ENCODE measurements around the gene SNAPC4.
A peak's percentile ranks its signal among the peaks of the same experiment; 100 is the strongest.
"Not testable (repeated sequence)": the region's sequence is repeated elsewhere in the genome, so short reads cannot be mapped to it uniquely, and the experiment has no call there.

Gene SNAPC4

GRCh38 chr9:136429075-136429628 lies 29.2 kb upstream of the SNAPC4 start:
- TF ChIP-seq GATA1 (IDR thresholded peaks at IDR 0.05; ENCODE audit: low read depth, low read length) (no peak), POLR2A (IDR thresholded peaks at IDR 0.05; ENCODE audit: low read length) (no peak)
- DNase-seq, result no peak

GRCh38 chr9:136426787-136427186 lies 26.8 kb upstream of the SNAPC4 start:
- TF ChIP-seq GATA1 (IDR thresholded peaks at IDR 0.05; ENCODE audit: low read depth, low read length) (no peak), POLR2A (IDR thresholded peaks at IDR 0.05; ENCODE audit: low read length) (no peak)
- no peak for DNase-seq

GRCh38 chr9:136425367-136425766 lies 25.4 kb upstream of the SNAPC4 start:
- DNase-seq, result not testable (repeated sequence)

- no peak for TF ChIP-seq GATA1 (IDR thresholded peaks at IDR 0.05; ENCODE audit: low read depth, low read length)
- no peak for TF ChIP-seq POLR2A (IDR thresholded peaks at IDR 0.05; ENCODE audit: low read length)
- DNase-seq, result no peak
Observed at GRCh38 chr9:136424750-136425362, 24.9 kb upstream of the SNAPC4 start.

- DNase-seq, result no peak
- TF ChIP-seq POLR2A (IDR thresholded peaks at IDR 0.05; ENCODE audit: low read length), result no peak
- TF ChIP-seq GATA1 (IDR thresholded peaks at IDR 0.05; ENCODE audit: low read depth, low read length), result no peak
Observed at GRCh38 chr9:136423432-136424146, 23.6 kb upstream of the SNAPC4 start.

GRCh38 chr9:136422876-136423275 lies 22.9 kb upstream of the SNAPC4 start:
- TF ChIP-seq POLR2A (IDR thresholded peaks at IDR 0.05; ENCODE audit: low read length) (no peak), GATA1 (IDR thresholded peaks at IDR 0.05; ENCODE audit: low read depth, low read length) (no peak)
- DNase-seq, result no peak

GRCh38 chr9:136421791-136422190 lies 21.8 kb upstream of the SNAPC4 start:
- no peak for TF ChIP-seq GATA1 (IDR thresholded peaks at IDR 0.05; ENCODE audit: low read depth, low read length)
- no peak for TF ChIP-seq POLR2A (IDR thresholded peaks at IDR 0.05; ENCODE audit: low read length)
- no peak for DNase-seq

- no peak for DNase-seq
- TF ChIP-seq POLR2A (IDR thresholded peaks at IDR 0.05; ENCODE audit: low read length), result no peak
- no peak for TF ChIP-seq GATA1 (IDR thresholded peaks at IDR 0.05; ENCODE audit: low read depth, low read length)
Observed at GRCh38 chr9:136419092-136419420, 19.1 kb upstream of the SNAPC4 start.

GRCh38 chr9:136418182-136419091 lies 18.5 kb upstream of the SNAPC4 start:
- no peak for DNase-seq
- TF ChIP-seq POLR2A (IDR thresholded peaks at IDR 0.05; ENCODE audit: low read length) (no peak), GATA1 (IDR thresholded peaks at IDR 0.05; ENCODE audit: low read depth, low read length) (no peak)

GRCh38 chr9:136416914-136417313 lies 16.9 kb upstream of the SNAPC4 start:
- TF ChIP-seq POLR2A (IDR thresholded peaks at IDR 0.05; ENCODE audit: low read length) (no peak), GATA1 (IDR thresholded peaks at IDR 0.05; ENCODE audit: low read depth, low read length) (no peak)
- no peak for DNase-seq

- TF ChIP-seq GATA1 (IDR thresholded peaks at IDR 0.05; ENCODE audit: low read depth, low read length), result no peak
- TF ChIP-seq POLR2A (IDR thresholded peaks at IDR 0.05; ENCODE audit: low read length), result no peak
- no peak for DNase-seq
Observed at GRCh38 chr9:136416427-136416826, 16.5 kb upstream of the SNAPC4 start.

GRCh38 chr9:136412962-136413361 lies 13.0 kb upstream of the SNAPC4 start:
- DNase-seq, result no peak
- TF ChIP-seq GATA1 (IDR thresholded peaks at IDR 0.05; ENCODE audit: low read depth, low read length) (no peak), POLR2A (IDR thresholded peaks at IDR 0.05; ENCODE audit: low read length) (no peak)

- DNase-seq, result peak; percentile 36 to 58
- TF ChIP-seq GATA1 (IDR thresholded peaks at IDR 0.05; ENCODE audit: low read depth, low read length) (no peak), POLR2A (IDR thresholded peaks at IDR 0.05; ENCODE audit: low read length) (no peak)
Observed at GRCh38 chr9:136411378-136411777, 11.4 kb upstream of the SNAPC4 start.

Data from erythroblast (primary cell).